Brain microvascular endothelial cell (primary cell): ENCODE measurements around the gene LAMP1.

ENCODE experiments used
- DNase-seq: peaks from one replicate; pipeline ENCODE4 v3.0.0-alpha.2; 2020
- H3K27ac ChIP-seq: fragments of 250-450 bp; sonication (Bioruptor Pico); 2 replicates; pipeline ENCODE4 v1.5.1; 2020; ENCODE audit warnings: mild to moderate bottlenecking, moderate library complexity
- H3K27me3 ChIP-seq: fragments of 250-450 bp; sonication (Bioruptor Pico); replicated peaks from 2 replicates; pipeline ENCODE4 v1.5.1; 2020; ENCODE audit warnings: mild to moderate bottlenecking
- H3K36me3 ChIP-seq: fragments of 250-450 bp; sonication (Bioruptor Pico); replicated peaks from 2 replicates; pipeline ENCODE4 v1.5.1; 2020; ENCODE audit warnings: mild to moderate bottlenecking
- H3K4me3 ChIP-seq: 2 replicates; pipeline ENCODE4 v1.5.1; 2011; ENCODE audit warnings: low read depth, mild to moderate bottlenecking, control low read depth, low read length, moderate library complexity
- in situ Hi-C: cut with HindIII; loops from 2 replicates; pipeline ENCODE4 v1.10.0; 2017; ENCODE audit warnings: low sequenced_read_pairs, low pct_ligation_motif_present
- TF ChIP-seq, protein P1 (sequence below): IDR thresholded peaks from 2 replicates; pipeline ENCODE4 v1.5.1; 2011; ENCODE audit warnings: low read depth, mild to moderate bottlenecking, moderate library complexity, low read length, control low read depth, inconsistent platforms; ENCODE audit errors: missing control alignments

LAMP1 gene

GRCh38 chr13:113322043-113322461 is 25.0 kb downstream of the LAMP1 start:
- TF ChIP-seq, protein P1, sequence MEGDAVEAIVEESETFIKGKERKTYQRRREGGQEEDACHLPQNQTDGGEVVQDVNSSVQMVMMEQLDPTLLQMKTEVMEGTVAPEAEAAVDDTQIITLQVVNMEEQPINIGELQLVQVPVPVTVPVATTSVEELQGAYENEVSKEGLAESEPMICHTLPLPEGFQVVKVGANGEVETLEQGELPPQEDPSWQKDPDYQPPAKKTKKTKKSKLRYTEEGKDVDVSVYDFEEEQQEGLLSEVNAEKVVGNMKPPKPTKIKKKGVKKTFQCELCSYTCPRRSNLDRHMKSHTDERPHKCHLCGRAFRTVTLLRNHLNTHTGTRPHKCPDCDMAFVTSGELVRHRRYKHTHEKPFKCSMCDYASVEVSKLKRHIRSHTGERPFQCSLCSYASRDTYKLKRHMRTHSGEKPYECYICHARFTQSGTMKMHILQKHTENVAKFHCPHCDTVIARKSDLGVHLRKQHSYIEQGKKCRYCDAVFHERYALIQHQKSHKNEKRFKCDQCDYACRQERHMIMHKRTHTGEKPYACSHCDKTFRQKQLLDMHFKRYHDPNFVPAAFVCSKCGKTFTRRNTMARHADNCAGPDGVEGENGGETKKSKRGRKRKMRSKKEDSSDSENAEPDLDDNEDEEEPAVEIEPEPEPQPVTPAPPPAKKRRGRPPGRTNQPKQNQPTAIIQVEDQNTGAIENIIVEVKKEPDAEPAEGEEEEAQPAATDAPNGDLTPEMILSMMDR: no peak
- no peak overlapping the region for H3K4me3 ChIP-seq
- H3K36me3 ChIP-seq: peaks cover 40% of the 10 kb centered on the region
- no peak overlapping the region for H3K27ac ChIP-seq
- in situ Hi-C loops: no loop called here
- H3K27me3 ChIP-seq: no peaks in the 10 kb centered on the region
- no peak for DNase-seq

GRCh38 chr13:113322890-113323651 is 26.0 kb downstream of the LAMP1 start:
- peaks cover 35% of the 10 kb centered on the region for H3K36me3 ChIP-seq
- H3K27ac ChIP-seq: no peak overlapping the region
- no peak overlapping the region for H3K4me3 ChIP-seq
- no peaks in the 10 kb centered on the region for H3K27me3 ChIP-seq
- DNase-seq: no peak
- TF ChIP-seq, protein P1: no peak
- in situ Hi-C loops: no loop called here

DNA sequence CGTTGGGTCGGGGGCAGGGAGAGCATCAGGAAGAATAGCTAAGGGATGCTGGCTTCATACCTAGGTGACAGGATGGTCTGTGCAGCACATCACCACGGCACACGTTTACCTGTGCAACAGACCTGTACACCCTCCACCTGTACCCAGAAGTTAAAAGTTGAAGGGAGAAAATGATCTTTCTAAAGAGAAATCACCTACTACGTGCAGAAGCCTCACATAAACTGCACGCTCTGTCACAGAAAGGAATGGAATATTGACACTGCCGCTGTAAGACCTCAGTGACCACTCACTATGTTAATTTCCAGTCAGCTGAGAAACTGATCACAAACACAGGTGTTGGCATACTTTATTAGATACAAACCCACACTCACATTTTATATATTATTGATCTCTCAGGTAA is 26.8 kb downstream of the LAMP1 start:
- Histone ChIP-seq H3K4me3 (no peak overlapping the region), H3K27ac (no peak overlapping the region), H3K36me3 (peaks cover 35% of the 10 kb centered on the region), H3K27me3 (no peaks in the 10 kb centered on the region)
- in situ Hi-C loops: no loop called here
- DNase-seq: no peak
- TF ChIP-seq, protein P1: no peak

DNA sequence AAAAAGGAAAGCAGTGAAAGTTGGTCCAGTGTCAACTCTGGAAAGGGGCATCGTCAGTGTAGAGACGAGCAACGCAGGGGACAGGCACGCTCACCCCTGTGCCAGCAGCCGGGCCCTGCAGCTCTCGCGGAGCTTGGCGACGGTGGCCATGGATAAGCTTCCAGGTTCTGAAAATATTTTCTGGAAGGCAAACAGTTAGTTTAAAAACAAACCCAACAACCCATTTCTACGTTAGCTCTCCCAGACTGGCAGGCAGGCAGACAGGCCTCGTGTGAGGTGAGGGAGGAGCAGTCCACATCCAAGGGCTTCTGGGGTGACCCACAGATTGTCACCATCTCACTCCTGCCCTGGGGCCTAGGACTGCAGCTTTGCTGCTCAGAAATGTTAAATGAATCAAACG is 27.4 kb downstream of the LAMP1 start:
- in situ Hi-C loops: no loop called here
- DNase-seq: no peak
- H3K36me3 ChIP-seq: peaks cover 33% of the 10 kb centered on the region

DNA sequence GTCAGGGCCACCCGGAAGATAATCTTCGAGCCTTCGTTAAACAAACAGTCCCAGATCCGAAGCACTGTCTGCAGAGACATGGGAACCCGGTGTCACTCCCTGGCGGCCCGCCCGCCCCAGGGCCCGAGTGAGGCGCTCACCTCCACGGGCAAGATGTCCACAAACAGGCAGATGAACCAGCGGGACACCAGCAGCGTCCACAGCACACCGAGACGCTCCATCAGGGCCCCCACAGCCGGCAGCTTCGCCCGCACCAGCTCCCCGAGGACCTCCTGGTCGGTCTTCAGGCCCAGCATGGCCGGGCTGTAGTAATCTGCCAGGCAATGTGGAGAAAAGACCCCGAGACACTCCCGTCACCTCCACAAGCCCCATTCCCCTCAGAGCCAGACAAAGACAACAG is 28.7 kb downstream of the LAMP1 start:
- no peak for DNase-seq
- H3K27me3 ChIP-seq: no peaks in the 10 kb centered on the region
- in situ Hi-C loops: no loop called here
- TF ChIP-seq, protein P1: no peak
- no peak overlapping the region for H3K27ac ChIP-seq
- H3K36me3 ChIP-seq: peaks cover 21% of the 10 kb centered on the region
- no peak overlapping the region for H3K4me3 ChIP-seq

More for the DNA sequence above, 27.4 kb downstream of the LAMP1 start:
- TF ChIP-seq, protein P1: no peak
- Histone ChIP-seq H3K27me3 (no peaks in the 10 kb centered on the region), H3K4me3 (no peak overlapping the region), H3K27ac (no peak overlapping the region)

DNA sequence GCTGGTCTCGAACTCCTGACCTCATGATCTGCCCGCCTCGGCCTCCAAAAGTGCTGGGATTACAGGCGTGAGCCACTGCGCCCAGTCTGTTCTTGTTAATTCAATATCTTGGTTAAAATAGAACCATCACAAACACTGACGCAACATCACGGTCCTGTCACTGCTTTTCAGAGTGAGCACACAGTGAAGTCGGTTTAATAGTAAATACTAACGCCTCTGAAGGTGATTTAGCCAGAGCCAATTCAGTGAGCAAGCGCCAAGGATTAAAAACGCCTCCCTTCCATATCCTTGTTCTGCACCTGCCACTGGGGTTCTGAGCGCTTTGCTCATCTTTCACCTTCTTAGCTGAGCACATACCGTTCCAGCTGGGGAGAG is 30.3 kb downstream of the LAMP1 start:
- H3K36me3 ChIP-seq: peaks cover 5% of the 10 kb centered on the region
- in situ Hi-C loops: no loop called here
- TF ChIP-seq, protein P1: no peak
- H3K27ac ChIP-seq: no peak overlapping the region
- DNase-seq: no peak
- no peak overlapping the region for H3K4me3 ChIP-seq
- no peaks in the 10 kb centered on the region for H3K27me3 ChIP-seq
